NCI-H2171 treated with DMSO at 0.1 percent for 48 hours (cell line): Measurements from ENCODE around the gene SPRY4.
"Not testable (repeated sequence)": the region's sequence is repeated elsewhere in the genome, so short reads cannot be mapped to it uniquely, and the experiment has no call there.

Experiments used
- DNase-seq: peaks from one replicate; lab custom pipeline; 2025; lab: John Stamatoyannopoulos, UW

The SPRY4 gene

DNA sequence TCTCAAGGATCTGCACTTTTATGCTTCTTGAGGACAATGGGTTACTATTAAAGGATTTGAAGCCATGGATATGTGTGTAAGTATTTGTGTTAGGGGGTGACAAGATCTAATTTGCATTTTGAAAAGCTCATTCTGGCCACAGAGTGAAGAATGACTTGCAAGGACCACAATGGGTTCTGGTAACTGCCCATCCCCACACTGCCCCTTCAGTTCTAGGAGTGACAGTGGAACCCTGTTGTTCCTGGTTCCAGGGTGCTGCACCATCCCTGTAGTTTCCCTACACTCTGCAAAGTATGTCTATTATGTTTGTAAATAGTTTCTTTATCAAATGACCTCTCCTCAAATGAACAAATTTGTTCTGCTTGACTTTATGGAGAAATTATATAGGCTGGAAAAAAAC lies 9.7 kb upstream of the SPRY4 start:
- DNase-seq: no peak

DNA sequence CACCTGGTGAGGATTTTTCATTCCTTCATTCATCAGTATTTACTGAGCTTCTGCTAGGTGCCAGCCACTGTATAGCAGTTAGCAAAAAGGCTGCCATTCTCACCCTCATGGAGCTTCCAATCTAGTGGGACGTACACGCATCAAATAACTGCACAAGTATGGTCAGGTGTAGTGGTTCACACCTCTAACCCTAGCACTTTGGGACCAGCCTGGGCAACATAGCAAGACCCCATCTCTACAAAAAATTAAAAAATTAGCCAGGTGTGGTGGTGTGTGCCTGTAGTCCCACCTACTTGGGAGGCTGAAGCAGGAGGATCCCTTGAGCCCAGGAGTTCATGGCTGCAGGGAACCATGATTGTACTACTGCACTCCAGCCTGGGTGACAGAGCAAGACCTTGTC lies 8.9 kb upstream of the SPRY4 start:
- not testable (repeated sequence) for DNase-seq

DNA sequence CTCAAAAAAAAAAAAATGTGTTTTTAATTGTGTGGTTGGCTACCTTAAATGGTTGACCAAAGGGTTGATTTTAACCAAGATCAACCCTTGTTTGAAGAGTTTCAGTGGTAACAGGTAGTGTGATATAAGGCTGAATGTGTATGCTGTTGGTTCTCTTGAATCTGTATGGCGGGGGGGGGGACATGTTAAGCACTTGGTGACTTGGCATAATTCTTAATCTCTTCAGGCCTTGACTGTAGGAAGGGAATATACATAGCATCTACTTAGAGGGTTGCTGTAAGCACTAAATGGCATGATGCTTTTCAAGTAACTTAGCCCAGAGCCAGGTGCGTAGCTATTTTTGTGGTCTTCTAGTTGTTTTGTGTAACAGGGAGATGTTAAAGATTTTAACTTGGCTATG lies 5.6 kb upstream of the SPRY4 start:
- no peak for DNase-seq

GRCh38 chr5:142330026-142330425 lies 5.2 kb upstream of the SPRY4 start:
- DNase-seq: no peak

DNA sequence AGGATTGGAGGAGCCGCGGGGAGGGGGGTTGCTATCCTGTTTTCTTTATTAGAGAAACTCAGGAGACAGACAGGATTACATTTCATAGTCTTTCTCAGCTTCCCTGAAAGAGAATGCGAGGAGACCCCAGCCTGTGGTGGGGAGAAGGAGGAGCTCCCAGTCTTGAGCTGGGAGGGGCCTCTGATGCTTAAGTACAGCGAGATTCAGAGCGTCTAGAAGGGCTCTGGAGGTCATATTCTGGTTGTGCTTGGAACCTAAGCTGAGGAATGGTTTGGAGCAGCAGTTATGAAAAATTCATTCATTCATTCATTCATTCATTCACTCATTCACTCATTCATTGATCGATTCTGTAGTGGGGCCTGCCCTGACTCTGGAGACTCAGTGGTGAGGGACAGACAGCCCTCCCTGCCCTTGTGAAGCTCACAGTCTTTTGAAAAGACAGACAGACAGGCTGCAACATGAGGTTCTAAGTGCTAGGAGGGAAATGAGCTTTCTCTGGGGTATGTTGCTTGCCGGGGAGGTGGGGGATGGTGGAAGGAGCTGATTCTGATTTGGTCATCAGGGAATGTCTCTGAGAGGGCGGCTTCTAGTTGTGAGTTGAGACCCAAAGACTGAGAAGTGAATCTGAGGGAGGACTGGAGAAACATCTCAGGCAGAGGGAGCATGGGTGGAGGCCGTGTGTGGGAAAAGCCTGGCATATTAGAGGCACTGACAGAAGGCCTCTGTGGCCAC lies 2.5 kb upstream of the SPRY4 start:
- no peak for DNase-seq

- no peak for DNase-seq
Observed at GRCh38 chr5:142326480-142326938, 1.7 kb upstream of the SPRY4 start.

DNA sequence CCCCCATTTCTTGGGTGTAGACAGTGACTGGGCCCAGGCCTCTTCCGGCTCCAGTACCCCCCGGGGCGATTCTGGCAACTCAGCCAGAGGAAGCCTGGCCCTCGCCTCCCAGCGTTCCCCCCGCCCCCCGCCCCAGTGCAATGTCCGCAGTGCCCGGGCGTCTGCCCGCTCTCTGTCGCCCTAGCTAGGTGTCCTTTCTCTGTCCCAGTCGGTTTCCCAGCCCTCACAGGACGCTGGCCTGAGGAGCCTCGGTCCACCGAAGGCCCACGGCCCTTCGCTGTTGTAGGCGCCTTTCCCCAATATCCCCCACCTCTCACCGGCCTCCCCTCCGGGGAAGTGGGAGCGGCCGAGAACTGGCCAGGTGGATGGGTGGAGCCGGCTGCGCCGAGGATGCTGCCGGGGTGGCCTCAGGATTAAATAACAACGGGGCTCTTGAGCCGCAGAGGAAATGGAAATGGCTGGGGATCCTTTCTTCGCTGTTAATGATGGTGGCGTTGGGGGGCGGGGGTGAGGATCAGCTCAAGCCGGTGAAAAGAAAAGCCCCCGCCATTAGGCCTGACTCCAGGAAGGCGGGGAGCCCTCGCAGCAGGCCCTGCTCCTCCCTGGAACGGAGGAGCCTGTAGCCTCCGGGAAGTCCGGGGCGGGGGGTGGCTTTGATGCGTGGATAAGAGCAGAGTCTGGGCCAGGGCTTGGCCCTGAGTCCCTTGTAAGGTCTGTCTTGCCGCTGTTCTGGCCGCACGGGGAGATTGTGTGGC lies 1.1 kb upstream of the SPRY4 start:
- DNase-seq: peak; percentile 2

GRCh38 chr5:142324136-142324870 lies 518 bp downstream of the SPRY4 start:
- DNase-seq: no peak

DNA sequence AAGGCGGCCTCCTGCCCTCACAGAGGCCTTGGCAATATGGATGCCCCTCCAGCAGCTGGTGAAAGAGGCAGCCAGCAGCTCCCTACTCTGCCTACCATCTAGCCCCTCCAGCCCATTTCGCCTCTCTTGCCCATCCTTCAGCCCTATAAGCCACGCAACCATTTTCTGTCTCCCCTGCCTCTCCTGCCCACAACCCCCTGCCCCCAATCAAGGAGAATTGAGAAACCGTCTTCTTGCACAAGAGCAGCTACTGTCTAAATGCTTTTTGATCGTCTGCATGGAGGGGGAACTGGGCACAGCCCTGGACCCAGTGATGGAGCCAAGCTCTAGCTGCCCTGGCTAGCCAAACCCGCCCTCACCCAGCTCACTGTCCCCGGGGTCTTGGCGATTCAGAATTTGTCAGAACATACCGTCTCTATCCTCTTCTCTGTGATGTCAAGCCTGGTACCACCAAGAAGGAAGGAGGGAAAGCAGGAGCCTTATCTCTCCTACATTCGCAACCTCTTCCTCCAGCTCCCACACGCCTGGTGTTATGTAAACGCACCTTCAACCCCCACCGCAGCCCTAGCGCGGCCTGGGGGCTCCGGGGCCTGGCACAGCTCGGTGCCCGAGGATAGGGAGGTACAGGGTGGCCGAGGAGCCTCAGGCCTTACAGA lies 1.2 kb downstream of the SPRY4 start:
- DNase-seq: no peak

DNA sequence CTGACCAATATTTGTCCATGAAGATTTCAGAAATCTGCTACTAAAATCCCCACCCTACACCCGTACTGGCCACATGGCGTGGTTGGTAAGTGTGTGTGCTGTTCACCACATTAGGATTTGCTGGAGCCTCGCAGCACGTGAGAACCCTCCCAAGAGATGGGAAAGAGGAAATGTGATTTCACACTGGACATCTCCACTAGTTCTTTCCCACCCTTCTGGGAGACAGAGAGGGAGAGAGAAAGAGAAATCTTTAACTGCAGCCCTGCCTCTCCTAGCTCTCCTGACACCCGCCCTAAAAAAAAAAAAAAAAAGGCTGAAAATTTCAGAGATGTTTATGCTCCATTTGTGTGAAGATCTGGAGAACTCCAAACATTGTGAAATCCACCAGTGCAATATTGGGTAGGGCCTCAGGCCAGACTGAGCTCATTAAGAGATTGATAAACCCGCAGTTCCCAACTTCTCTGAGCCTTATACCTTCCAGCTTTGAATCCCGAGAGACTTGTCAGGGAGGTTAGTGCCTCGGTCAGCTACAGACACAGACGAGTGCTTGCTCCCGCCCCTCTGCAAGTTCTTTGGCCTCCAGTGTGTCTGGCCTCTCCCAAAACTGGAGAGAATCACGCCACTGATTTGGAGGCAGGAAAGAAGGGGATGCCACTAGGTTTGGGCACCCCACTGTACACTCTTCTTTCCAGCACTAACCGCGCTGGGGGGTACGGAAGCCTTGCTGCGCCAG lies 1.9 kb downstream of the SPRY4 start:
- no peak for DNase-seq

- DNase-seq: no peak
Observed at GRCh38 chr5:142322403-142322746, 2.4 kb downstream of the SPRY4 start.

DNA sequence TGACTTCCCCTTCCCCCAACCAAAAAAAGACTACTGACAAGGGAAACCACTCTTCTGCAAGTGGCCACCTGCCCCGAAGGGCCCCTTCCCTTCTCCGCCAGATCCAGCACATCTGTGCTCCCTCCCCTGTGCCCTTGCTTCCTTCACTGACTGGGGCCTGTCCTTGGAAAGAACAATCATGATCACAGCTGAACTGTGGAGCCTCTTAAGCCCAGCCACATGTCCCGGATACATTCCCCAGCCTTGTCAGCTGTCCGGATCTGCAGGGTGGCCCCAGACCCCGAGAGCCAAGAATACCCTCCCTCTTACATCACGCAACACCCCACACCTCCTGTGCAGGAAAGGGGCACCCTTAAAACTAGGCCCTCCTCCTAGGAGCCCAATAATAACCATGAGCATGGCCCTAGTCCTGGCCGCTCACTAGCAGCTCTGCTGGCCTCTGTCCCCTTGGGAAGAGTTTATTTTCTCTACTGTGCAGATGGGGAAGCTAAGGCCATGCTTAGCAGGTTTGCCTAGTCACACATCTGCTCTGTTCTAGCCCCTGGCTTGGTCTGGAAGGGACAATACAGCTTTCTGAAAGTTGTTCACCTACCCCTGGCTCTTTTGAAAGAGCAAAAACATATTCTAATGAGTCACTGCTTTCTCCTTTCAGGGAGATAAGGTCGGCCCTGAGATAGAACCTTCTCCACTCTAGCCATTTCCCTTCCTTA lies 3.8 kb downstream of the SPRY4 start:
- peak; percentile 21 for DNase-seq

DNA sequence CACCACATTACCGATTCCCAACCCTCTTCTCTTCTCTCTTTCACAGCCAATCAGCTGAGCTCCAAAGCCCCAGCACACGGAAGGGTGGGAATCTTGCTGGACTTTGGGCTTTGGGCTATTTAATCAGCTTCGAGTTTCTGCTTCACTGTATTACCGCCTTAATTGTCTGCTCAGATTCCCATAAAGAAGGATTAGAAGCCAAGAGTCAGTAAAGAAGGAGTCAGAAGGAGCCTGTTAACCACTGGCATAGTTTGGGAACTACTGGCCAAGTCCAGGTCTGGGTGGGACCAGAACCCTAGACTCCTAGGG lies 4.4 kb downstream of the SPRY4 start:
- DNase-seq: no peak

DNA sequence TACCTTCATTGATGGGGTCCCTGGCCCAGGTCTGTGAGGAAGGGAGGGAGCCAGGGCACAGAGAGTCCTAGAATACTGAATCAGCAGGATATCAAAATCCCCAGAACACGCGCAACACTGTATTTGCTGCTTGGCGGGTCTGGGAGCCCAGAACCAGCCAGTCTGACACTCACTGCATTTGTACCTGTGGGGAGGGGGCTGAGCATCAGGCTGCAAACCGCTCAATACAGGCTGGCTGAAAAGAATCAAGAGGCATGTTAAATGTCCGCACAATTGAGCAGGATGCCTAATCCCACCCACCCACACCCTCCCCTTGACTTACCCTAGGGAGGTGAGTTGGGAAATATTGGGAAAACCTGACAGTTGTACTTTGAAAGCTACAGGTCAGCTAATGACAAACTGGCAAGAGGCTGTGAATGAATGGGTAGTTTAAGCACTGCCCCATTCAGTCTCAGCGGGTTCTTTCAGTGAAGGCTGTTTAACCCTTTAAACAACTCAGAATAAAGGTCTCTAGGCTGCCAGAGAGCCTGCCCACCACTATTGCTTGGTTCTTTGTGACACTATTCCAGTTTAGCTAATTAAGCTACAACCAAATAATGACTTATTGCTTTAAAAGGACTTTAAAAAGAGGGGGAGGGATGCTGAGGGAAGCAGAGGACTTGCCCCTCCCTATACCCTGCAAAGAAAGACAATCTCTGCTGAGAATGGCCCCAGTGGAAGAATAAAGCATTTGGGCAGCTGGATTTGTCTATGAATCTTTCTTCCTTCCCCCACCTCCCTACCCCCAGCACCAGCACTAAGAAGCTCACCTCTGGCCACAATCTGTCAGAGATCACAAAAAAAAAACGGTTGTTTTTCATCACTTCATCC lies 5.0 kb downstream of the SPRY4 start:
- no peak for DNase-seq

DNA sequence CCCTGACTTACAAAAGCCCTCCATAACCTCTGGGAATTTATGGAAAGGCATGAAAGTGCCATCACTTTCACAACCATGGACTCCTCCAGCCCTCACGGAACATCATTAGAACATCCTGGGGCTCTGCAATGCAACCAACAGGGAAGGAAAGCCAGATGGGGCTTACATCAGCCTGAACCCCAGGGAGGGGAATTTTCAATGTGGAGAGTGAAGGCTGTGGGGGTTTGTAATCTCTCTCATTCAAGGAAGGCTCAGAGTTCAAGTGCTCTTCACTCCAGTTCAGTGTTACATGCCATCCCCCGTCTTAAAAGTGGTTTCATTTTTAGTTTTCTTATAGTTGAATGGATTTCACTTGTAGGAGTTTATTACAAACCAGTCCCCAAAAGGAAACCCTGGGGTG lies 5.7 kb downstream of the SPRY4 start:
- no peak for DNase-seq

DNA sequence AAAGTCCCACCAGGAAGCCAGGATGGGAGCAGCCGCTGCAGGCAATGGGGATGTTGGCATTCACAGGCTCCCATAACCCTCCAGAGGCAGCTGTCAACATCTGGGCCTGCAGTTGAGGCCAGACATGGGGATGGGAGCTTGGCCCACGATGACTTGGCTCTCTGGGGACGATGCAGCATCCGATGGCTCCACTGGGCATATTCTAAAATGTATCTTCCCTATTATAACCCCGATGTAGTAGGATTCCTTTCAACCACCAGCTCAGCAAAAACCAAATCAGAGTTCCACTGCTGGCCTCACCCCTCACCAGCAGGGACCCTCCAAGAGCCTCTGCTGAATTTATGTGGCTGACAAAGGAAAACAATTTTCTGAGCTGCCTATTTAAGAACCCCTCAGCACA lies 7.1 kb downstream of the SPRY4 start:
- no peak for DNase-seq

DNA sequence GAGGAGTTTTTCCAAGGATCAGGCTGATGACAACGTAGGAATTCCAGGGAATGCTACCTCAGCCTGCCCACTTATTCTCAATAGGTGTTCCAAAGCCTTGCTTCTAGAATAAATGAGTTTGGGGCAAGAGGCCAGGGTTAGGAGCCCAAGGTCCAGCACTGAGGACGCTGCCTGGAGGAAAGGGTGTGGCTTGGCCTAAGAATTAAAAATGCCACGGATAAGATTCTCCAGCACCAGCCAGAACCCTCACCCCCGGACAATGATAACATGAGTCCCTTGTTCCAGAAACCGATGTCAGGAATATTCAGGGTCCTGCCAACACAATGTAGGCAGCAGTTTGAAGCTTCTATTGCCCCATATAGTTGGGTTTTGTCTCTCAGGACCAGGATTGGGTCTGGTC lies 7.6 kb downstream of the SPRY4 start:
- no peak for DNase-seq

GRCh38 chr5:142316681-142317080 lies 8.1 kb downstream of the SPRY4 start:
- DNase-seq: no peak

DNA sequence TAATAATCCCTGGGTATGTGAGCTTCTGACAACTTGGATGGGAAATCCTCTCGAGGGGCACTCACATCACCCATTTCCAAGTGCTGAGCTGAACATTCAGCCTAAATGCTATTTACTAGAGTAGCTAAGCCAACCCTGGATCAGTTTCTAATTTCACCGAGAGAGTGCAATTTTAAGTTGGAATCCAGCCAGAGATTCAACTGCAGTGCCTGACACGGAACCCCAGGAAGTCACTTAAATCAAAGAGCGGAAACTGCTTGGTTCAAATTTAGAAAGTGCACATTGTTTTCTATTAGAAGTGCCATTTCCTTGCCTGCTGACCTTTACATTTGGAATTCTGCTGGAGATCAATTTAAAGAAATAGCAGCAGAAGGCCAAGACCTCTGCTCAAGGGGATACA lies 8.8 kb downstream of the SPRY4 start:
- DNase-seq: peak; percentile 73
